Lower leg skin (tissue), 3 donors: Measurements from ENCODE around the gene PLEKHB2.
"Not testable (repeated sequence)": the region's sequence is repeated elsewhere in the genome, so short reads cannot be mapped to it uniquely, and the experiment has no call there.

Experiments used
- POLR2A ChIP-seq, 2 donors: fragments of 450-650 bp; IDR thresholded peaks; one replicate each; pipeline ENCODE4 v1.6.1; 2016 to 2017; ENCODE audit warnings: antibody characterized with exemption in 2 of 2, mild to moderate bottlenecking in 1 of 2, moderate library complexity in 1 of 2
- TF ChIP-seq, protein P1 (sequence below), 3 donors: fragments of 450-650 bp; IDR thresholded peaks; one replicate each; pipeline ENCODE4 v1.5.1; 2016; ENCODE audit warnings: antibody characterized with exemption in 3 of 3, mild to moderate bottlenecking in 3 of 3, moderate library complexity in 2 of 3

DNA sequence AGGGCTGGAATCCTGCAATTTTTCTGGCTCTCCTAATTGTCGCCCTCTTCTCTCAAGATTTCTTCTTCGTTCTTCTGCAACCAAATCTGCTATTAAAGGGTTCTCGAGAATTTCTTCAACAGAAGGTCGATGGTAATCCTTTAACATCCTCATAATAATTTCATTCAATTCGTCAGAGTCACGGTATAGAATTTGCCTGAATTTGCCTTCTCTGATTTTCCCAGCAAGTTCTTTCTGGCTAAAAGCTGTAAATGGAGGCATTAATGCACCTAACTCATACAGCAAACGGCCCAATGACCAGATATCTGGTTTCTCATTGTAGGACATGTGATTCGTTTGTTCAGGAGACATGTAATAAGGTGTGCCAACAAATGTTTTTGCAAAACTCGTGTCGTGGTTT is 72.9 kb downstream of the PLEKHB2 start:
- TF ChIP-seq, protein P1, sequence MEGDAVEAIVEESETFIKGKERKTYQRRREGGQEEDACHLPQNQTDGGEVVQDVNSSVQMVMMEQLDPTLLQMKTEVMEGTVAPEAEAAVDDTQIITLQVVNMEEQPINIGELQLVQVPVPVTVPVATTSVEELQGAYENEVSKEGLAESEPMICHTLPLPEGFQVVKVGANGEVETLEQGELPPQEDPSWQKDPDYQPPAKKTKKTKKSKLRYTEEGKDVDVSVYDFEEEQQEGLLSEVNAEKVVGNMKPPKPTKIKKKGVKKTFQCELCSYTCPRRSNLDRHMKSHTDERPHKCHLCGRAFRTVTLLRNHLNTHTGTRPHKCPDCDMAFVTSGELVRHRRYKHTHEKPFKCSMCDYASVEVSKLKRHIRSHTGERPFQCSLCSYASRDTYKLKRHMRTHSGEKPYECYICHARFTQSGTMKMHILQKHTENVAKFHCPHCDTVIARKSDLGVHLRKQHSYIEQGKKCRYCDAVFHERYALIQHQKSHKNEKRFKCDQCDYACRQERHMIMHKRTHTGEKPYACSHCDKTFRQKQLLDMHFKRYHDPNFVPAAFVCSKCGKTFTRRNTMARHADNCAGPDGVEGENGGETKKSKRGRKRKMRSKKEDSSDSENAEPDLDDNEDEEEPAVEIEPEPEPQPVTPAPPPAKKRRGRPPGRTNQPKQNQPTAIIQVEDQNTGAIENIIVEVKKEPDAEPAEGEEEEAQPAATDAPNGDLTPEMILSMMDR (IDR thresholded peaks at IDR 0.05), result not testable (repeated sequence)
- TF ChIP-seq POLR2A (IDR thresholded peaks at IDR 0.05), result not testable (repeated sequence)
